Kidney (tissue), 14 donors: Measurements from ENCODE around the gene KCNQ2. TPM values are rescaled to one million over a fixed set of nuclear protein-coding genes. Genes with fewer than 3 reads are reported as not detected.

Source experiments
- DNase-seq, 5 donors: peaks; one replicate each; pipeline ENCODE4 v3.0.0-alpha.2; 2013 to 2020
- FAIRE-seq: peaks from 2 replicates; lab custom pipeline; 2012; peaks lifted over from hg19 to GRCh38; lab: Jason Lieb, UNC
- H3K27ac ChIP-seq, 2 donors: one replicate each; pipeline ENCODE4 v1.7.0; 2013; ENCODE audit warnings: low read depth in 2 of 2, low read length in 2 of 2, inconsistent platforms in 1 of 2
- H3K27me3 ChIP-seq: one replicate; pipeline ENCODE4 v1.7.1; 2013; ENCODE audit warnings: low read length, inconsistent platforms; ENCODE audit not compliant: control insufficient read depth, insufficient read depth
- H3K36me3 ChIP-seq, 3 donors: one replicate each; pipeline versions ENCODE4 v1.7.0 to v1.7.1; 2013; ENCODE audit warnings: low read length in 3 of 3, control low read depth in 1 of 3, inconsistent platforms in 1 of 3; ENCODE audit not compliant: insufficient read depth in 3 of 3, control insufficient read depth in 2 of 3
- H3K4me1 ChIP-seq, 3 donors: one replicate each; pipeline versions ENCODE4 v1.7.0 to v1.7.1; 2013; ENCODE audit warnings: low read length in 3 of 3, inconsistent platforms in 1 of 3, low read depth in 1 of 3; ENCODE audit not compliant: control insufficient read depth in 2 of 3, insufficient read depth in 2 of 3
- H3K4me3 ChIP-seq, 3 donors: one replicate each; pipeline versions ENCODE4 v1.7.0 to v1.8.1; 2013; ENCODE audit warnings: low read length in 3 of 3, control low read depth in 1 of 3, inconsistent platforms in 1 of 3
- H3K9ac ChIP-seq, 3 donors: one replicate each; pipeline versions ENCODE4 v1.7.0 to v1.7.1; 2013; ENCODE audit warnings: low read length in 3 of 3, control low read depth in 1 of 3, inconsistent platforms in 1 of 3
- H3K9me3 ChIP-seq, 3 donors: one replicate each; pipeline versions ENCODE4 v1.7.0 to v1.7.1; 2013; ENCODE audit warnings: low read length in 3 of 3, control low read depth in 1 of 3, inconsistent platforms in 1 of 3; ENCODE audit not compliant: control insufficient read depth in 2 of 3, insufficient read depth in 1 of 3
- CTCF ChIP-seq: IDR thresholded peaks from 3 replicates; pipeline ENCODE4 v1.5.1; 2012; ENCODE audit warnings: mild to moderate bottlenecking, moderate library complexity, borderline replicate concordance; ENCODE audit not compliant: insufficient read depth; ENCODE audit errors: extremely low read depth
- intact Hi-C: fragments of 100-400 bp; cut with DNase I; formaldehyde crosslinking; loops from one replicate; pipeline ENCODE4 v1.11.1; 2022
- polyA plus RNA-seq: library from polyadenylated mRNA; stranded (reverse); fragments of 350-450 nt; fragmentation: Illumina TruSeq; extraction: RNeasy Lipid Tissue Mini Kit (QIAGEN cat#74804); gene quantifications from one replicate; pipeline ENCODE4 v1.2.3, GENCODE V29; 2014; ENCODE audit warnings: low read depth, low replicate concordance; ENCODE audit not compliant: insufficient read depth
- total RNA-seq: library from RNA; stranded (reverse); fragmentation: NEBNext Ultra II Directional; extraction: Animal tissue kit (Norgen Biotek cat#: 25700); gene quantifications from one replicate; pipeline ENCODE4 v1.2.1, GENCODE V29; 2021
- donor health status: control.
- donor health status: control.
- donor health status: control.
- donor health status: control.
- donor health status: control.
- donor health status: DM: yes; HTN: yes; CAD: no.
- donor health status: Normal renal cell carcinoma (clear cell type).

The KCNQ2 gene
- total and polyA plus RNA-seq, 2 donors from 2014 or later: 2.2 TPM; not detected in 1

GRCh38 chr20:63466861-63467260 lies 5.6 kb downstream of the KCNQ2 start:
- intact Hi-C loops: no loop called here
- no peak overlapping the region for H3K9ac ChIP-seq
- H3K27me3 ChIP-seq: peaks cover 2% of the 10 kb centered on the region
- no peak for TF ChIP-seq CTCF
- no peaks in the 10 kb centered on the region for H3K9me3 ChIP-seq
- H3K27ac ChIP-seq: no peak overlapping the region
- FAIRE-seq (no peak), DNase-seq (no peak)
- H3K36me3 ChIP-seq: no peaks in the 10 kb centered on the region
- H3K4me3 ChIP-seq: no peak overlapping the region
- H3K4me1 ChIP-seq: no peaks in the 10 kb centered on the region

- TF ChIP-seq CTCF: no peak
- FAIRE-seq: no peak
- Histone ChIP-seq H3K9me3 (no peaks in the 10 kb centered on the region), H3K27me3 (peaks cover 2% of the 10 kb centered on the region), H3K27ac (no peak overlapping the region), H3K36me3 (no peaks in the 10 kb centered on the region), H3K9ac (no peak overlapping the region), H3K4me1 (no peaks in the 10 kb centered on the region), H3K4me3 (no peak overlapping the region)
- DNase-seq: no peak
- intact Hi-C loops: no loop called here
Measured at GRCh38 chr20:63466250-63466825, 6.1 kb downstream of the KCNQ2 start.

GRCh38 chr20:63465380-63466249 lies 6.8 kb downstream of the KCNQ2 start:
- no peak for TF ChIP-seq CTCF
- H3K36me3 ChIP-seq: no peaks in the 10 kb centered on the region
- H3K4me3 ChIP-seq: no peak overlapping the region
- FAIRE-seq: no peak
- no peaks in the 10 kb centered on the region for H3K4me1 ChIP-seq
- H3K27me3 ChIP-seq: no peaks in the 10 kb centered on the region
- no peak overlapping the region for H3K27ac ChIP-seq
- intact Hi-C loops: no loop called here
- H3K9ac ChIP-seq: no peak overlapping the region
- DNase-seq: no peak
- no peaks in the 10 kb centered on the region for H3K9me3 ChIP-seq
